Measurements from ENCODE around the gene ATPAF2.

- TF ChIP-seq CTCF (IDR thresholded peaks at IDR 0.05) (peak in 1 of 4 experiments; percentile 2), POLR2AphosphoS5 (IDR thresholded peaks at IDR 0.05) (no peak), POLR2A (IDR thresholded peaks at IDR 0.05) (no peak)
Measured at GRCh38 chr17:18039535-18040260, 730 bp upstream of the ATPAF2 start.

All from gastroesophageal sphincter (tissue), 3 donors.